A673 (cell line): ENCODE data around the gene IL4.

Experiments used
- EZH2 ChIP-seq: fragments of 200-600 bp; sonication (generic); IDR thresholded peaks from 2 replicates; pipeline ENCODE4 v1.6.1; 2017; ENCODE audit warnings: borderline replicate concordance, low read depth, mild to moderate bottlenecking, mixed read lengths, antibody characterized with exemption, low read length; ENCODE audit not compliant: poor library complexity, severe bottlenecking
- TF ChIP-seq, protein P1 (sequence below): fragments of 300-800, 200-600 bp; sonication (generic); conservative IDR thresholded peaks from 2 replicates; pipeline ENCODE4 v1.5.1; 2017; ENCODE audit warnings: low read depth, mild to moderate bottlenecking, antibody characterized with exemption, low read length, moderate library complexity, mixed read lengths

DNA sequence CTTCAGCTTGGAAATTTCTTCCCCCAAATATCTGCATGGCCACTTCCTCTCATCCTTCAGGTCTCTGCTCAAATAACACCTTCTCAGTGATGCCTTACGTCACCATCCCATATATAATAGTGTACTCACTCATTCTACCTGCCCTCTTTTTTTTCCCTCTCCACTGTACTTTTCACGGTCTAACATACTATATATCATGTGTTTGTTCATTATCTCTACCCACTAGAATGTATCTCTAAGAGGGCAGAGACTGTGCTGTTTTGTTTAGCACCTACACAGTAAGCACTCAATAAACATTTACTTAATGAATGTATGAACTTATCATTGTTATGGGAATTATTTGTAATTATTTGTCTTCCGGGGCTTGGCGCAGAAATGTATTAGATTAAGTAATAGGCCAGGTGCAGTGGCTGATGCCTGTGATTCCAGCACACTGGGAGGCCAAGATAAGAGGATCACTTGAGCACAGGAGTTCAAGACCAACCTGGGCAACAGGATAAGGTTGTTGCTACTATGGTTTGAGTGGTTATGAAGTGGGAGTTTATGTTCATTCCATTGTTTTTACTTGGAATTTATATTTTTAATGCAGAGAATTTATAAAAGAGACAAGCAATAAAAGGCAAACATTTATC lies 21.8 kb upstream of the IL4 start:
- TF ChIP-seq, protein P1, sequence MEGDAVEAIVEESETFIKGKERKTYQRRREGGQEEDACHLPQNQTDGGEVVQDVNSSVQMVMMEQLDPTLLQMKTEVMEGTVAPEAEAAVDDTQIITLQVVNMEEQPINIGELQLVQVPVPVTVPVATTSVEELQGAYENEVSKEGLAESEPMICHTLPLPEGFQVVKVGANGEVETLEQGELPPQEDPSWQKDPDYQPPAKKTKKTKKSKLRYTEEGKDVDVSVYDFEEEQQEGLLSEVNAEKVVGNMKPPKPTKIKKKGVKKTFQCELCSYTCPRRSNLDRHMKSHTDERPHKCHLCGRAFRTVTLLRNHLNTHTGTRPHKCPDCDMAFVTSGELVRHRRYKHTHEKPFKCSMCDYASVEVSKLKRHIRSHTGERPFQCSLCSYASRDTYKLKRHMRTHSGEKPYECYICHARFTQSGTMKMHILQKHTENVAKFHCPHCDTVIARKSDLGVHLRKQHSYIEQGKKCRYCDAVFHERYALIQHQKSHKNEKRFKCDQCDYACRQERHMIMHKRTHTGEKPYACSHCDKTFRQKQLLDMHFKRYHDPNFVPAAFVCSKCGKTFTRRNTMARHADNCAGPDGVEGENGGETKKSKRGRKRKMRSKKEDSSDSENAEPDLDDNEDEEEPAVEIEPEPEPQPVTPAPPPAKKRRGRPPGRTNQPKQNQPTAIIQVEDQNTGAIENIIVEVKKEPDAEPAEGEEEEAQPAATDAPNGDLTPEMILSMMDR, result no peak
- TF ChIP-seq EZH2, result no peak
